Left lobe of liver (tissue), 2 donors: Measurements from ENCODE around the gene MRPL28. TPM values are rescaled to one million over a fixed set of nuclear protein-coding genes. Genes with fewer than 3 reads are reported as not detected.
"Not testable (repeated sequence)": the region's sequence is repeated elsewhere in the genome, so short reads cannot be mapped to it uniquely, and the experiment has no call there.

Experiments used
- ATAC-seq: fragments of 200-7000 bp; cut with Tn5 transposase; one replicate; pipeline ENCODE4 v1.9.1; 2020; ENCODE audit warnings: mild to moderate bottlenecking, moderate library complexity
- DNase-seq: peaks from one replicate; pipeline ENCODE4 v3.0.0-alpha.2; 2020; ENCODE audit warnings: low spot score
- total RNA-seq: library from RNA; stranded (reverse); gene quantifications from one replicate; pipeline ENCODE4 v1.2.1, GENCODE V29; 2021
- donor health status: DM: no; HTN: no; CAD: no; lungs with moderate emphysema.
- donor health status: DM: no; HTN: yes; CAD: no.

The MRPL28 gene
- total RNA-seq, 1 donor from 2014 or later: 36.1 TPM

DNA sequence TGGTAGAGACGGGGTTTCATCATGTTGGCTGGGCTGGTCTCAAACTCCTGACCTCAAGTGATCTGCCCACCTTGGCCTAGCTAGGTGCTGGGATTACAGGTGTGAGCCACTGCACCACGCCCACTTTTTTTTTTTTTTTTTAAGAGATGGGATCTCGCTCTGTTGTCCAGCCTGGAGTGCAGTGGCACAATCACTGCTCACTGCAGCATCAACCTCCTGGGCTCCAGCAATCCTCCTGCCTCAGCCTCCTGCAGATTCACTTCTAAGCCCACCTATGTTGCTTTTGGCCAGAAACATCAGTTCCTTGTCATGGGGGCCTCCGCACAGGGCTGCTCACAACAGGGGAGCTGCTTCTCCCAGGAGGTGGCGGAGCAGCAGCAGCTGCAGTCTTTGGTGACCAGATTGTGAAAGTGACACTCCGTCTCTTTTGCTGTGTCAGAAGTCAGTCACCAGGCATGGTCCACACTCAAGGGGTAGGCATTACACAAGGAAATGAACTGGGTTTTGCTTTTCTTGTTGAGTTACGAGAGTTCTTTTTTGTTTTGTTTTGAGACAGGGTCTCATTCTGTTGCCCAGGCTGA is 22.2 kb upstream of the MRPL28 start:
- no peak for ATAC-seq
- DNase-seq: no peak

DNA sequence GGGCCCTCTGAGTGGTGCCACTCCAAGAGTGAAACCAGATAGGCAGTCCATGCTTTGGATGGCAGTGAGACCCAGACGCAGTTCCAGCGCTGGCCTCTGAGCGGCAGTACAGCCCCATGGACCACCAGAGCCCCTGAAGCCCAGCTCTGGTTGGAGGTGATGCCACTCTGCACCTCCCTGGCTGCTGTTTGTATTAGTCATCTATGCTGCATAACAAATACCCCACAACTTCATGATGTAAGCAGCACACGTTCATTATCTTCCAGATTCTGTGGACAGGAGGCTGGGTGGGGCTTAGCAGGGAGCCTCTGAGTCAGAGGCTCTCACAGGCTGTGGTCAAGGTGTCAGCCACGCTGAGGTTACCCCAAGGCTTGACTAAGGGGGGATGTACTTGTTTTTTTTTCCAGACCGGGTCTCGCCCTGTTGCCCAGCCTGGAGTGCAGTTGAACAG is 21.6 kb upstream of the MRPL28 start:
- ATAC-seq (peak; percentile 87), DNase-seq (peak; percentile 64)

DNA sequence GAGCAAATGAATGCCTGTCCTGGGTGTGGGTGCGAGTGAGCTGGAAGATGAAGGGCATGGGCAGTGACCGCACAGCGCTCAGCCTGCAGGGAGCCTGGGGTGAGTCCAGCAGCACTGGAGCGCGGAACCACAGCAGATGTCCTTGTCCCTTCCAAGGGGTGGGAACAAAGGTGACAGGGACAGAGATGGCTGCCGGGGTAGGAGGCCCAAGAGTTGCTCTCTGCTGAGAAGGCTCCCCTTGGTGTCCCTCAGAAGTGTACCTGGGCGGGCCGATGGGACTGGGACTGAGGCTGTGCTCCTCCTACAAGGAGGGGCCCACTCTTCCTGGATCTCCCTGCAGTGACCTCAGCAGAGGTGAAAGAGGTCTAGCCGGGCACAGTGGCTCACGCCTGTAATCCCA is 19.0 kb upstream of the MRPL28 start:
- no peak for DNase-seq
- ATAC-seq: no peak

DNA sequence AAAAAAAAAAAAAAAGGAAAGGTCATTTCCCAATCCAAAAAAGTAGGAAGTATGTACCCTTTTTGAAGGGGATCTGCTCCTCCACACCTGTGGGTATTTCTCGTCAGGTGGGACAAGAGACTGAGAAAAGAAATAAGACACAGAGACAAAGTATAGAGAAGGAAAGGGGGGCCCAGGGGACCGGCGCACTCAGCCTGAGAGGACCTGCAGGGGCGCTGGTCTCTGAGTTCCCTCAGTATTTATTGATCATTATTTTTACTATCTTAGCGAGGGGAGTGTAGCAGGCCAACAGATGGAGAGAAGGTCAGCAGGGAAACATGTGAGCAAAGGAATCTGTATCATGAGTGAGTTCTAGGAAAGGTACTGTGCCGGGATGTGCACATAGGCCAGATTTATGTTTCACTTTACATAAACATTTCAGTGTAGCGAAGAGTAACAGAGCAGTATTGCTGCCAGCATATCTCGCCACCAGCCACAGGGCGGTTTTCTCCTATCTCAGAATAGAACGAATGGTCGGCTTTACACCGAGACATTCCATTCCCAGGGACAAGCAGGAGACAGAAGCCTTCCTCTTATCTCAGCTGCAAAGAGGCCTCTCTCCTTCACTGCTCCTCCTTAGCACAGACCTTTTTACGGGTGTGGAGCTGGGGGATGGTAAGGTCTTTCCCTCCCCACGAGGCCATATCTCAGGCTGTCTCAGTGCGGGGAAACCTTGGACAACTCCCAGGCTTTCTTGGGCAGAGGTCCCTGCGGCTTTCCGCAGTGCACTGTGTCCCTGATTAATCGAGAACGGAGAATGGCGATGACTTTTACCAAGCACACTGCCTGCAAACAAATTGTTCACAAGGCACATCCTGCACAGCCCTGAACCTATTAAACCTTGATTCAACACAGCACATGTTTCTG is 17.7 kb upstream of the MRPL28 start:
- ATAC-seq, DNase-seq: not testable (repeated sequence)

DNA sequence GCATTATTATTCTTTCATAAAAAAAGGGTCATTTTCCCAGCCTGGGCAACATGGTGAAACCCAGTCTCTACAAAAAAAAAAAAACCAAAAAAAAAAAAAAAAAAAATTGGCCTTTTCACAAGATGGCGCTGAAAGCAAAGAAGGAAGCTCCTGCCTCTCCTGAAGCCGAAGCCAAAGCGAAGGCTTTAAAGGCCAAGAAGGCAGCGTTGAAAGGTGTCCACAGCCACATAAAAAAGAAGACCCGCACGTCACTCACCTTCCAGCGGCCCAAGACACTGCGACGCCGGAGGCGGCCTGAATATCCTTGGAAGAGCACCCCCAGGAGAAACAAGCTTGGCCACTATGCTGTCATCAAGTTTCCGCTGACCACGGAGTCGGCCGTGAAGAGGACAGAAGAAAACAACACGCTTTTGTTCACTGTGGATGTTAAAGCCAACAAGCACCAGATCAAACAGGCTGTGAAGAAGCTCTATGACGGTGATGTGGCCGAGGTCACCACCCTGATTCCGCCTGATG is 16.4 kb upstream of the MRPL28 start:
- ATAC-seq: no peak
- DNase-seq: no peak

DNA sequence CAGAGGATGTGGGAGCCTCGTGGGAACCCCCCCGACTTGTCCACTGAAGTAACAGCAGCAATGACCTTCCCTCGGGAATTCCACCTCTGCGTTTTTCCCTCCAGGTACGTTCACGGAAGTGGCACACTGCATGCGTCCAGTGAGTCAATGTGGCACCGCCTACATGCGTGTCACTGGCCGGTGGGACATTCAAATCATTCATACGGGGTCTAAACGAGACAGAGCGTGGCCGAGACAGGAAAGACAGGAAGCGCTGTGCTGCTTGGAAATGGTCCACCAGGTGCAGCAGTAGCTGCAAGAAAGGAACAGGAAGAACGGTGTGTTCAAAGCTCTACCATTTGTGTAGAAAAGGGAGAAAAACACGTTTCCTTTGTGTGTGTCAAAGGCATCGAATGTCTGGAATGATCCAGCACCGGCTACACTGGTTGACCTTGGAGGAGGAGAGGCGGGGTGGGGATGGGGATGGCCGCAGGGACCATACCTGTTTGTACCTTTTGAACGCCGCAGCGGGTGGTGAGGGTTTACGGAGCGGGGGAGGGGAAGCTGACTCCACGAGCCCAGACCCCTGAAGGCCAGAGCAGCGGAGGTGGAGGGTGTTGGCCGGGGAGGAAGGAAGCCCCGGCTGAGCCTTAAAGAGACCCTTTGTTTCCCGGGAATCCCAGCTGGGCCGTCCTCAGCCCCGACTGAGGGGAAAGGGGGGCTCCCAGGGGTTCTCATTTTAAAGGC is 13.2 kb upstream of the MRPL28 start:
- peak; percentile 46 for DNase-seq
- ATAC-seq: no peak

DNA sequence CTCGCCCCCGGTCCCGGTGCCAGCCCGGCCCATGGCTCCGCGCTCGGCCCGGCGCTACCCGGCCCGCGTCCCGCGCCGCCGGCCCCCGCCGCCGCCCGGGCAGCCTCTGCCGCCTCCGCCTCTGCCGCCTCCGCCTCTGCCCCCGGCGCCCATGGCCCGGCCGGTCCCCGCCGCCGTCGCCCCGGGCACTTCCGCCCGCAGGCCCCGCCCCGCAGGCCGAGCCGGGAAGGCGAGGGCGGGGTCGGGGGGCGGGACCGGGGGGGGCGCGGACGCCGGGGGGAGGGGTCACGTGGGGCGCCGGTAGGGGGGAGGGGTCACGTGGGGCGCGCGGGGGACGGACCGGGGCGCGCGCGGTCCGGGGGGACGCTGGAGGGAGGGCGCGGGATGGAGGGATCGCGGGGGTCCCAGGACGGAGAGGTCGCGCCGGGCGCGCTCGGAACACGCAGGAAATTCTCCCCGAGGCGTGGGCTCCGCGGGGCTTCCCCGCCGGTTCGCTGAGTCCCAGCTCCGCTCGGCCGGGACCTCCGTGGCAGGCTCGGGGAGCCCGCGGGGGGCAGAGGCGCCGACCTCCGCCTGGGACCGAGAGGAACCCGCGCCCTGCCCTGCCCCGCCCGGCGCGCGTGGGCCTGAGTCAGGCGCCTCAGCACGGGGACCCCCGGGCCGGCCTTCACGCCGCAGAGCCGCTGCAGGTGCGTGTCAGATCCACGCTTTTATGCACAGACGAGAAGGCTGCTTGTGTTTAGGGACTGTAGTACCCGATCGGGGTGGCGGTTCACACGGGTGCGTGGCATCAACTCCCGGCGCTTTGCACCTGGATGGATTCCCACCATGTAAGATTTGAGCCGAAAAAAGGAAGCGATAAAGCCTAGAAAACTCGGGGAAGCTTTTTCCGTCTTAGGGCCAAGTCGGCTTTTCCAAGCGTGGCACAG is 11.7 kb upstream of the MRPL28 start, which contains the start of gene PGAP6:
Gene PGAP6, minus strand, starts transcription at position 190 of the 929 bp plus-strand sequence. Its CDS starts 157 bp downstream, at position 33.
- ATAC-seq (peak; percentile 86), DNase-seq (peak; percentile 72)

DNA sequence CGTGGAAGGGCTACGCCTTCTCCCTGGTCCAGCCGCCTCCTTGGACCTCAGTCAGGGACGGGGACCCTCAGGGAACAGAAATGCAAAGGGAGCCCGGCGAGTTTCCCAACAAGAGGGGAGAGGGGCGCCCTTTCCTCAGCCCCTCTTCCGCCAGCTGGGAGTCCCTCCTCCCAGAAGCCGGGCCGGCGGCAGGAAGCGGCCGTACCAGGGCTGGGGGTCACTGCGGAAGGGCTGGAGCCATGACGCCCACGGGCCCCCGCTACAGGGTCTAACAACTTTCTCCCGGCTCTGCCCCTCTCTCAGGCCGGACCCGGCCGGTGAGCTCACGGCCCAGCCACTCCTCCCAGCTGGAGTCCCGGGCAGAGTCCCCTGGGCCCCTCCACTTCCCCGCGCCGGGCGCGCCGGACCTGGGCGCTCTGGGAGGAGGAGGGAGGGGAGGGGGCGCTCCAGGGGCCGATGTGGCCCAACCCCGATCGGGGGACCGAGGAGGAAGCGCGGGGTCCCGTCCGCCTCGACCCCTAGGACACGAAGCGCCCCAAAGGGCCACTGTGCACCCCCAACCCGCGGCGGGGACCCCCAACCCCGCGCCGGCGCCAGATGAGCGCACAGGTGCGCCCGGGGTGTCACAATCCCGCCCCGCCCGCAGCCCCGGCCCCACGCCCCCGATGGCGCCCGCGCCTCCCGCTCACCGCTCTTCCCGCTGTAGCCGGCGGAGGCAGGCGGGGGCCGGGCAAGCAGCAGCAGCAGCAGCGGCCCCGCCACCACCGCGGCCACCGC is 10.9 kb upstream of the MRPL28 start:
- DNase-seq: peak; percentile 53

DNA sequence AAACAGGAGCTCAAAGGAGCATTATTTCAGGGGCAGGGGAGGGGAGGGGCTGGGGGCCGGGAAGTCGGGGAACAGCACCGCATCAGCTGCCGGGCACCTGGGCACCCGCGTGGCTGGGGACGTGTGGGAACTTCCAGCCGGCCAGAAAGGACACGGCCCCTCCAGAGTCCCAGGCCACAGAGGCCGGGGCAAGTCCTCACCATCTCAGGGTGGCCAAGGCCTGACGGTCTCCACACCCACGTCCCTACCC is 10.3 kb upstream of the MRPL28 start:
- DNase-seq (no peak), ATAC-seq (peak; percentile 19)

More for the DNA sequence above, 10.9 kb upstream of the MRPL28 start:
- peak; percentile 38 for ATAC-seq

DNA sequence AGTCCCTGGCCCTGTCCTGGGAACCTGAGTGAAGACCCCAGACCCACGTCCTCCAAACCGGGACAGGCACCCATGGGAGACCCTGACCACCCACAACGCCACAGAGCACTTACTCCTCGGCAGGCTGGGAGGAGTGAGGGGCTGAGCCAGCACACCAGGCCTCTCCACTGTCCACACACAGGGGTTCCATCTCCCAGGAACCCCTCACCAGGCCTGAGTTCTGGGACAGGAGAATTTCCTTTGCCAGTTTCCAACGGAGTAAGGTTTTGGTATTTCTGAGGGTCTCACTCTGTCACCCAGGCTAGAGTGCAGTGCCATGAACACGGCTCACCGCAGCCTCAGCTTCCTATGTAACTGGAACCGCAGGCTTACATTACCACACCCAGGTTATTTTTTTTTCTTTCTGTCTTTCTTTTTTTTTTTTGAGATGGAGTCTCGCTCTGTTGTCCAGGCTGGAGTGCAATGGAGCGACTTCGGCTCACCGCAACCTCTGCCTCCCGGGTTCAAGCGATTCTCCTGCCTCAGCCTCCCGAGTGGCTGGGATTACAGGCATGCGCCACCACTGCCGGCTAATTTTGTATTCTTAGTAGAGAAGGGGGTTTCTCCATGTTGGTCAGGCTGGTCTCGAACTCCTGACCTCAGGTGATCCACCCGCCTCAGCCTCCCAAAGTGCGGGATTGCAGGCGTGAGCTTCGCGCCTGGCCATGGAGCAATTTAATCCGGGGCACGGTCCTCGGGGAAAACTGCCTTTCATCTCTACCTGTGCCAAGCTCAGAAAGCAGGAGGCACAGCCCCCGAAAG is 9.8 kb upstream of the MRPL28 start:
- no peak for DNase-seq
- ATAC-seq: no peak

DNA sequence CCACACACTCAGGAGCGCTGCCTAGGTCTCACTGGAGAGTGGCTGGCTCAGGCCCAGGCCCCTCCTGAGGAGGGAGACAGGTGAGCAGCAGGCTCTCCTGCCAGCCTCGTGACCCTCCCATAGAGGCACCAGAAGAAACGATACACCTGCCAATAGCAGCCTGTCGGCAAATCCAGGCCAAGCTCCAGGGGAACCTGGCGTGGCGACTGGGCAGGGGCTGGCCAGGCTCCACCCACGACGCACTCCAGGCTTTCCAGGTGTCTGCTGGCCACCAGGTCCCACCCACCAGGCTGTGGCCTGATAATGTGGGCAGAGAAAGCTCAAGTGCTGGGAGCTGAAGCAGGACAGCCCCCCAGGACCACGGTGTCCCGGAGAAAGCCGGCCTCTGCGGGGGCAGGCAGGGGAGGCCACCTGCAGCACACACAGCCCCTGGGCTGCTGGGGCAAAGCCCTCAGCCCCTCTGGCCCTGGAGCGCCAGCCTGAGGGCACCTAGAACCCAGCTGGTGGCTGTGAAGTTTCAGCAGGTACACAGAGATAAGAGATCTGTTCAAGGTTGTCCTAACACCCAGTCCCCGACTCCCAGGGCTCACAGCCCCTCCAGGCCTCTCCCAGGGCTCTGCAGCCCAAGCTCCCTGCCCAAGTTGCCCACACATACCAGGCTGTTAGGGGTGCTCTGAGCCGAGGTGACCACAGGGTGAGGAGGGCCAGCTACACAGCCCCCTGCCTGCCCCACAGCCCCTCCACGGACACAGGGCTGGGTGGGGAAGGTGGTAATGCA is 9.0 kb upstream of the MRPL28 start:
- DNase-seq (peak; percentile 48), ATAC-seq (no peak)

DNA sequence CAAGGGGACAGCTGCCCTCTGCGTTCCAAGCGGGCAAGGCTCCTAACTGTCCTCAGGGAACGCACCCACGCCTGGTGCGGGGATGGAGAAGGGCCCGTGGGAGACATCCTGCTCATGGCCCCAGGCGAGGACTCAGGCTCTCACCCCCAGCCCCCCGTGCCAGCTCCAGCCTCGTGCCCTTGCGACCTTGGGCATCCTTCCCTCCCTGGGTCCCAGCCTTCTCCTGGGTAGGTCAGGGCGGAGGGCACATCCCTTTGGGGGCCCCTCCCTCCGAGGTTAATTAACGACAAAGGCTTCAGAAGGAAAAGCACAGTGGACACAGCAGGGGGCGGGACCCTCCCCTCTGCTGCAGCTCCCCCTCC is 8.5 kb upstream of the MRPL28 start:
- ATAC-seq (no peak), DNase-seq (no peak)

DNA sequence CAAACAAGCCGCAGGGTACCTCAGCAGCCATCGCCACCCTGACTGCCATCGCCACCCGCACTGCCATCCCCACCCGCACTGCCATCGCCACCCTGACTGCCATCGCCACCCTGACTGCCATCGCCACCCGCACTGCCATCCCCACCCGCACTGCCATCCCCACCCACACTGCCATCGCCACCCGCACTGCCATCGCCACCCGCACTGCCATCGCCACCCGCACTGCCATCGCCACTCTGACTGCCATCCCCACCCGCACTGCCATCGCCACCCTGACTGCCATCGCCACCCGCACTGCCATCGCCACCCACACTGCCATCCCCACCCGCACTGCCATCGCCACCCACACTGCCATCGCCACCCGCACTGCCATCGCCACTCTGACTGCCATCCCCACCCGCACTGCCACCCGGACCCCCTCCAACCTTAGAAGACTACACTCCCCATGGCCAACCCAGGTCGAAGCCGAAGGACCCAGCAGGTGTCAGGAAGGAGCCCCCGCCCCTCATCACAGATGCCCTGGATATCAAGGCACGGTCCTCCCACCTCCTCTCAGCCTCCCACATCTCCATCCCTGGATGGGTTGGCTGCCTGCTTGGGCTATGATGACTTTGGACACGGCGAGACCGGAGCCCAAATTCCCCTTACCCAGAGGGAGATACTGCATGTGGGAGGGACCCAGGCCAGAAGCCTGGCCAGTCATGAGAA is 7.9 kb upstream of the MRPL28 start:
- not testable (repeated sequence) for ATAC-seq, DNase-seq

DNA sequence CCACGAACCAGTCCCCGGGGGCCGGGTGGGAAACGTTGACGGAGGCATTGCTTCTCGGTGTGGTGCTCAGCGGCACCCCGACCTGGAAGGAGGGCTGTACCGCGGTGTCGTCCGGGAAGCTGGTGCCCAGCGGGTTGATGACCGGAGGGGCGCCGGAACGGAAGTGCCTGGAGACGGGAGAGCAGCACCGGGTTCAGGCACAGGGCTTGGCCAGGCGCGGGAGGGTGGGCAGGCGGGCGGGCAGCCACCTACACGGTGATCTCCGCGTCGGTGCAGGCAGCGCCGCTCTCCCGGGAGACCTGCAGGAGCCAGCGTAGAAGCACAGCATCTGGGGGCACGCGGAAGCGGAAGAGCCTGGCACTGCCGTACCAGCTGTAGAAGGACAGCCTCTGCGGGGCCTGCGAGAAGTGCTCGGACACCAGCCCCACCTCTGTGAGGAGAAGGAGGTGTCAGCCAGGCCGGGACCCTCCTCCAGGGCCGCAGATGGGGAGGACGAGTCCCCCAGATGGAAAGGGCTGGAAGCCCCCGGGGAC is 7.1 kb upstream of the MRPL28 start:
- no peak for ATAC-seq
- no peak for DNase-seq

DNA sequence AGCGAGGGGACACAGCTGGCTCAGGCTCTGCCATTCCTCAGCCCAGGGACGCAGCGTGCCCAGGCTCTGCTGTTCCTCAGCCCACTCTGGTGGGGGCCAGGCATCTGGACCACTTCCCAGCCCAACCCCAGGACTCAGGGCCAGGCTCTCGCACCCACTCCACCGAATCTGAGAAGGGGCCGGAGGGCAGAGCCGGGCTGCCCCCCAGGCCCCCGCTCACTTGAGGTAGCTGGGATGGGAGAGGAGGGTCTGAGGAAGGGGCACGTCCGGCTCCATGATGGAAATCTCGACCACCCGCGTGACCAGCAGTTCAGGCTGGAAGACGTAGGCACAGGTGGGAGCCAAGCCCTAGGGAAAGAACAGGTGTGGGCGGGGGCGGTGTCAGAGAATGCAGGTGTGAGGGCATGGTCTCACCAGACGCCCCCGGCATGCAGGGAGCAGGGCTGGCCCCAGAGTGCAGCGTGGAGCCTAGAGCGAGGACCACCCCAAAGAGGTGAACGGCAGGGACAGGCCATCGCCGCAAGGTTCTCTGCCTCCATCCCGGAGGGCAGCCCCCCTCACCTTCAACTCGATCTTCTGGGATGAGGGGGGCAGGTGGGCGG is 6.6 kb upstream of the MRPL28 start:
- DNase-seq (no peak), ATAC-seq (no peak)

DNA sequence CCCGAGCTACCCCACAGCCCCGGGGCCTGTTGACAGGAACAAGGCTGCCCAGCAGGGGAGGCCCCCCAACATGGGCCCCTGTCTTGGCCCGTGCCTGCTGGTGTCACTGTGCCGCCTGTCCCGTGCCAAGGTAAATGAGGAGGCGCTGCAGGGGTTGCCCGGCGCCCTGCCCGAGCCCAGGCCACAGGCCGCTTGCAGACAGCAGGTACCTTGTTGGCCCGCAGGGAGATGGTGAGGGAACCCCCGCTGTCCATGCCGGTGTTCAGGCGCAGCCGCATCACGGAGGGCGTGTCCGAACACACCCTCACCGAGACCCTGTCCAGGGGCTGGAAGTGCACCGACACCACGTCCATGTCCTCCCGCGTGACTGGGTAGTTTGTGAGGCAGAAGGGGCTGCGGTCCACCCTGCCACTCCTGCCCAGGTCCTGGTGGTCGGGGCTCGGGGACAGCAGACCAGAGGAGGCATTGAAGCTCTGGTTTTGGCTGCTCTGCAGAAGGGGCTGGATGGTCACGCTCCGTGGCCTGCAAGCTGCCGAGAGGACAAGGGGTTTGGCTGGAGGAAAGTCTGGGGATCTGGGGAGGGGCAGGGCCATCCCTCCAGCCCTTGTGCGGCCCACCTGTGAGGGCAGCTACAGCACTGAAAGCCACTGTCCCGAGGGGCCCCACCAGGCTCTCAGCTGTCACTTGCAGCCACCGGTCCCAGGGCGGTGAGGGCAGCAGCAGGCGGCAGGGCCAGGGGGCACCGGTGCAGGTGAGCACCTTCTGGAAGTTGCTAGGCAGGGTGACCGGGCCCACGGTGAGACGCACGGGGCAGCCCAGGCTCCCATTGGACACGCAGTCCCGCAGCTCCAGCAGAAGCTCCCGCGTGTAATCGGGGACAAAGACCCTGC is 5.8 kb upstream of the MRPL28 start:
- no peak for ATAC-seq
- DNase-seq: no peak
